Measurements from ENCODE around the gene CLRN3. TPM values are rescaled to one million over a fixed set of nuclear protein-coding genes. Genes with fewer than 3 reads are reported as not detected.
A peak's percentile ranks its signal among the peaks of the same experiment; 100 is the strongest.

CLRN3 gene
- total and polyA plus RNA-seq, 2 donors (not counting 1 experiment from before 2014, with no cell fraction given), result not detected

- no peak overlapping the region for H3K9ac ChIP-seq (ENCODE audit: insufficient read depth, low read length)
- H2AFZ ChIP-seq (ENCODE audit: low read length), result no peak overlapping the region
- no peaks in the 10 kb centered on the region for H3K79me2 ChIP-seq (ENCODE audit: control insufficient read depth, insufficient read depth, low read length)
- TF ChIP-seq CTCF (conservative IDR thresholded peaks at IDR 0.05 in 1 of 2, IDR thresholded peaks at IDR 0.05 in 1 of 2; ENCODE audit: low read depth in 1 of 2, low read length in 2 of 2), result peak; percentile 7 to 42
- TF ChIP-seq EZH2 (IDR thresholded peaks at IDR 0.05; ENCODE audit: low read length, missing control alignments), result no peak
- H3K36me3 ChIP-seq (ENCODE audit: control insufficient read depth, insufficient read depth, low read length), result no peaks in the 10 kb centered on the region
- no peaks in the 10 kb centered on the region for H3K9me3 ChIP-seq (ENCODE audit: control insufficient read depth, insufficient read depth, low read depth, low read length)
- H3K27ac ChIP-seq (ENCODE audit: insufficient read depth, low read length), result peak overlapping the region; percentile 22
- peaks cover 2% of the 10 kb centered on the region for H3K4me1 ChIP-seq (ENCODE audit: control insufficient read depth, extremely low read depth, insufficient read depth, low read length)
- no peak overlapping the region for H3K4me3 ChIP-seq (replicated peaks in 1 of 4; ENCODE audit: control extremely low read depth in 1 of 4, insufficient read depth in 1 of 4, low read depth in 3 of 4, low read length in 4 of 4)
- peak; percentile 62 to 90 for DNase-seq (ENCODE audit: low read depth in 2 of 2)
- no peak overlapping the region for H3K4me2 ChIP-seq (ENCODE audit: extremely low read depth, insufficient read depth, low read length)
- H4K20me1 ChIP-seq (ENCODE audit: control insufficient read depth, extremely low read depth, insufficient read depth, low read length), result no peaks in the 10 kb centered on the region
- no peaks in the 10 kb centered on the region for H3K27me3 ChIP-seq (ENCODE audit: control insufficient read depth, insufficient read depth, low read length)
Observed at GRCh38 chr10:127919418-127920271, 26.9 kb upstream of the CLRN3 start.

- H4K20me1 ChIP-seq (ENCODE audit: control insufficient read depth, extremely low read depth, insufficient read depth, low read length), result no peaks in the 10 kb centered on the region
- H3K4me3 ChIP-seq (replicated peaks in 1 of 4; ENCODE audit: control extremely low read depth in 1 of 4, insufficient read depth in 1 of 4, low read depth in 3 of 4, low read length in 4 of 4), result no peak overlapping the region
- H3K36me3 ChIP-seq (ENCODE audit: control insufficient read depth, insufficient read depth, low read length), result no peaks in the 10 kb centered on the region
- H2AFZ ChIP-seq (ENCODE audit: low read length), result no peak overlapping the region
- no peak overlapping the region for H3K4me2 ChIP-seq (ENCODE audit: extremely low read depth, insufficient read depth, low read length)
- H3K27ac ChIP-seq (ENCODE audit: insufficient read depth, low read length), result no peak overlapping the region
- H3K79me2 ChIP-seq (ENCODE audit: control insufficient read depth, insufficient read depth, low read length), result no peaks in the 10 kb centered on the region
- DNase-seq (ENCODE audit: low read depth in 2 of 2), result no peak
- no peaks in the 10 kb centered on the region for H3K27me3 ChIP-seq (ENCODE audit: control insufficient read depth, insufficient read depth, low read length)
- H3K4me1 ChIP-seq (ENCODE audit: control insufficient read depth, extremely low read depth, insufficient read depth, low read length), result peaks cover 2% of the 10 kb centered on the region
- H3K9me3 ChIP-seq (ENCODE audit: control insufficient read depth, insufficient read depth, low read depth, low read length), result no peaks in the 10 kb centered on the region
- TF ChIP-seq CTCF (conservative IDR thresholded peaks at IDR 0.05 in 1 of 2, IDR thresholded peaks at IDR 0.05 in 1 of 2; ENCODE audit: low read depth in 1 of 2, low read length in 2 of 2) (no peak), EZH2 (IDR thresholded peaks at IDR 0.05; ENCODE audit: low read length, missing control alignments) (no peak)
- no peak overlapping the region for H3K9ac ChIP-seq (ENCODE audit: insufficient read depth, low read length)
Observed at GRCh38 chr10:127918572-127918971, 25.8 kb upstream of the CLRN3 start.

- Histone ChIP-seq H3K9ac (ENCODE audit: insufficient read depth, low read length) (no peak overlapping the region), H3K27ac (ENCODE audit: insufficient read depth, low read length) (no peak overlapping the region), H3K4me3 (replicated peaks in 1 of 4; ENCODE audit: control extremely low read depth in 1 of 4, insufficient read depth in 1 of 4, low read depth in 3 of 4, low read length in 4 of 4) (no peak overlapping the region), H3K27me3 (ENCODE audit: control insufficient read depth, insufficient read depth, low read length) (no peaks in the 10 kb centered on the region), H4K20me1 (ENCODE audit: control insufficient read depth, extremely low read depth, insufficient read depth, low read length) (no peaks in the 10 kb centered on the region), H3K9me3 (ENCODE audit: control insufficient read depth, insufficient read depth, low read depth, low read length) (no peaks in the 10 kb centered on the region), H3K36me3 (ENCODE audit: control insufficient read depth, insufficient read depth, low read length) (no peaks in the 10 kb centered on the region), H3K4me2 (ENCODE audit: extremely low read depth, insufficient read depth, low read length) (no peak overlapping the region), H2AFZ (ENCODE audit: low read length) (no peak overlapping the region), H3K79me2 (ENCODE audit: control insufficient read depth, insufficient read depth, low read length) (no peaks in the 10 kb centered on the region), H3K4me1 (ENCODE audit: control insufficient read depth, extremely low read depth, insufficient read depth, low read length) (peaks cover 2% of the 10 kb centered on the region)
- TF ChIP-seq CTCF (conservative IDR thresholded peaks at IDR 0.05 in 1 of 2, IDR thresholded peaks at IDR 0.05 in 1 of 2; ENCODE audit: low read depth in 1 of 2, low read length in 2 of 2) (no peak), EZH2 (IDR thresholded peaks at IDR 0.05; ENCODE audit: low read length, missing control alignments) (no peak)
- DNase-seq (ENCODE audit: low read depth in 2 of 2), result no peak
Observed at GRCh38 chr10:127916826-127917225, 24.1 kb upstream of the CLRN3 start.
